RWPE2 (cell line): Measurements from ENCODE around the gene BSCL2.

Experiments used
- ATAC-seq: fragments of 200-7000 bp; cut with Tn5 transposase; 3 replicates; pipeline ENCODE4 v1.9.1; 2021; ENCODE audit warnings: low read depth
- DNase-seq: peaks from one replicate; pipeline ENCODE4 v3.0.0-alpha.2; 2020; ENCODE audit warnings: low spot score
- H3K27ac ChIP-seq: fragments of 450-650 bp; 2 replicates; pipeline ENCODE4 v1.5.1; 2017; ENCODE audit warnings: mild to moderate bottlenecking; ENCODE audit not compliant: poor library complexity, severe bottlenecking
- H3K27me3 ChIP-seq: fragments of 250-450 bp; sonication (Bioruptor Pico); 2 replicates; pipeline ENCODE4 v1.5.1; 2021; ENCODE audit warnings: mild to moderate bottlenecking, moderate library complexity; ENCODE audit not compliant: insufficient read depth, poor library complexity, severe bottlenecking
- H3K36me3 ChIP-seq: fragments of 250-450 bp; sonication (Bioruptor Pico); 2 replicates; pipeline ENCODE4 v1.5.1; 2020; ENCODE audit warnings: low read depth, mild to moderate bottlenecking, moderate library complexity
- H3K4me1 ChIP-seq: fragments of 250-450 bp; sonication (Bioruptor Pico); 2 replicates; pipeline ENCODE4 v1.5.1; 2021; ENCODE audit warnings: mild to moderate bottlenecking, moderate library complexity; ENCODE audit not compliant: insufficient read depth, poor library complexity, severe bottlenecking
- H3K4me3 ChIP-seq: fragments of 250-450 bp; sonication (Bioruptor Pico); 2 replicates; pipeline ENCODE4 v1.5.1; 2021; ENCODE audit warnings: mild to moderate bottlenecking, moderate library complexity; ENCODE audit not compliant: severe bottlenecking
- H3K9me3 ChIP-seq: fragments of 250-450 bp; sonication (Bioruptor Pico); 2 replicates; pipeline ENCODE4 v1.5.1; 2021; ENCODE audit warnings: mild to moderate bottlenecking, moderate library complexity; ENCODE audit not compliant: severe bottlenecking
- CTCF ChIP-seq: fragments of 450-650 bp; IDR thresholded peaks from one replicate; pipeline ENCODE4 v1.5.1; 2017; ENCODE audit warnings: mild to moderate bottlenecking, moderate library complexity; ENCODE audit not compliant: poor library complexity, severe bottlenecking

Gene BSCL2

GRCh38 chr11:62649486-62649885 is 57.7 kb downstream of the BSCL2 start:
- DNase-seq: no peak
- H3K27ac ChIP-seq: no peak overlapping the region
- ATAC-seq: no peak
- H3K9me3 ChIP-seq: no peaks in the 10 kb centered on the region
- no peaks in the 10 kb centered on the region for H3K27me3 ChIP-seq
- TF ChIP-seq CTCF: no peak
- H3K4me3 ChIP-seq: no peak overlapping the region
- peaks cover 27% of the 10 kb centered on the region for H3K36me3 ChIP-seq
- no peaks in the 10 kb centered on the region for H3K4me1 ChIP-seq

GRCh38 chr11:62648967-62649364 is 58.3 kb downstream of the BSCL2 start:
- Histone ChIP-seq H3K36me3 (peaks cover 32% of the 10 kb centered on the region), H3K4me1 (no peaks in the 10 kb centered on the region), H3K4me3 (no peak overlapping the region), H3K27ac (no peak overlapping the region), H3K27me3 (no peaks in the 10 kb centered on the region), H3K9me3 (no peaks in the 10 kb centered on the region)
- DNase-seq (no peak), ATAC-seq (no peak)
- no peak for TF ChIP-seq CTCF

DNA sequence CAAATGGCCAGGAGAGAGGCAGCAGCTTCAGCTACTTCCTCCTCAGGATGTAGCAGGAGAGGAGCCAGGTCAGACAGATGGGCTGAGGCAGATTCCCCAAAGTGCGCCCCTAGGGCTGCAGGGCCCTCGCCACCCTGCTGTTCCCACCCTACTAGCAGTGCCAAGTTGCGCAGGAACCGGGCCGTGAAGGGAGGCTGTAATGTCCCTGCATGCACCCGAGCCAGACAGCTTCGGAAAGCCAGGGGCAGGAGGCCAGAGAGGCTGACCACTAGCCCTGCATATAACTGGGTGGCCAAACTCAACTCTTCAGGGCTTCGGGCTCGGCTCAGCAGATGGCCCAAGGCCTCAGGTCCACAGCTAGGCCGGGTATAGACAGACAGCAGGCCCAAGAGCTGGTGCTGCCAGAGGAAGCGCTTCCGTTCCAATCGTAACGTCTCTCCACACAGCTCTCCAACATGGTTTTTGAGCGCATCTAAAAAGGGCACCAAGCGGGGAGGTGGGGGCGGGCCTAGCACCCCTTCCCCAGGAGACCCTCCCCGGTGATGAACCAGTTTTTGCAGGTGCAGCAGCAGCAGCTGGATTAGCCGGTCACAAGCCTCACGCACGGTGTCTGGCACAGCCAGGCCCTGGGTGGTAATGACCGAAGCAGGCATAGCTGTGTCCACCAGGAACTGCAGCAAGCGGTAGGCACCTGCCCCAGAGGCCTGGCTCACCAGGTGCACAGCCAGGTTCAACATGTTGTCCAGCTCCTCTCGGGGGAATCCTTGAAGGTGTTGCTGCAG is 58.8 kb downstream of the BSCL2 start:
- no peak overlapping the region for H3K4me3 ChIP-seq
- ATAC-seq (no peak), DNase-seq (no peak)
- no peak for TF ChIP-seq CTCF
- H3K27ac ChIP-seq: no peak overlapping the region
- no peaks in the 10 kb centered on the region for H3K4me1 ChIP-seq
- peaks cover 38% of the 10 kb centered on the region for H3K36me3 ChIP-seq
- no peaks in the 10 kb centered on the region for H3K27me3 ChIP-seq
- no peaks in the 10 kb centered on the region for H3K9me3 ChIP-seq

DNA sequence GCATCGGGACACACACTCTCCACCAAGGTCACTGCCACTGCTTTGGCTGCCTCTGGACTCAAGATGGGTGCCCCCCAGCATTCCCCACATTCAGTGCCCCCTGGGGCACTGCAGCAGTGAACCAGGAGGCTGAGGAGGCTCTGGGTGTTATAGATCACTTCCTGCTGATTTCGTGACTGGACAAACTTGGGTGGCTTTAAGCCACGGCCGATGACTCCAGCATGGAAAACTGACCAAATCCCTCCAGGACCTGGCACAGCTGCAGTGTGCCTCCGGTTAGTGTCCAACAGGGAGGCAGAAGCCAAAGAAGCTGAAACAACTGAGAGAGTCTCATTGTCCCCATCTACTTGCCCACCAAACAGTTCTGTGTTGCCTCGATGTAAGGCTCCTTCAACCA is 59.6 kb downstream of the BSCL2 start:
- H3K27ac ChIP-seq: peak overlapping the region; percentile 69
- no peaks in the 10 kb centered on the region for H3K4me1 ChIP-seq

More for the DNA sequence above, 59.6 kb downstream of the BSCL2 start:
- no peak overlapping the region for H3K4me3 ChIP-seq
- H3K27me3 ChIP-seq: no peaks in the 10 kb centered on the region
- no peak for TF ChIP-seq CTCF
- ATAC-seq: no peak
- H3K9me3 ChIP-seq: no peaks in the 10 kb centered on the region
- DNase-seq: no peak
- H3K36me3 ChIP-seq: peaks cover 45% of the 10 kb centered on the region
